Activated CD4-positive, alpha-beta T cell treated with anti-CD3 and anti-CD28 coated beads, Interleukin-2, amount 10 ng/mL, durations not matched to agents 24 days and 14 days (primary cell): Measurements from ENCODE around the gene MRPL49. TPM values are rescaled to one million over a fixed set of nuclear protein-coding genes. Genes with fewer than 3 reads are reported as not detected.
A peak's percentile ranks its signal among the peaks of the same experiment; 100 is the strongest.

Experiments used
- DNase-seq: peaks from one replicate; pipeline ENCODE4 v3.0.0; 2022
- H3K27ac Mint-ChIP-seq: one replicate; pipeline ENCODE4 v1.8.0; 2022; ENCODE audit warnings: mild to moderate bottlenecking, mixed read lengths
- H3K27me3 Mint-ChIP-seq: one replicate; pipeline ENCODE4 v1.8.0; 2022; ENCODE audit warnings: mixed read lengths
- H3K36me3 Mint-ChIP-seq: one replicate; pipeline ENCODE4 v1.8.0; 2022; ENCODE audit warnings: low read depth, mild to moderate bottlenecking, mixed read lengths
- H3K4me1 Mint-ChIP-seq: one replicate; pipeline ENCODE4 v1.8.0; 2021; ENCODE audit warnings: mixed read lengths
- H3K4me3 Mint-ChIP-seq: one replicate; pipeline ENCODE4 v1.8.0; 2022; ENCODE audit warnings: mild to moderate bottlenecking, moderate library complexity, mixed read lengths
- H3K9me3 Mint-ChIP-seq: one replicate; pipeline ENCODE4 v1.8.0; 2021; ENCODE audit warnings: mixed read lengths
- intact Hi-C: fragments of 100-400 bp; cut with micrococcal nuclease; formaldehyde crosslinking; loops from one replicate; pipeline ENCODE4 v1.15.1; 2023
- total RNA-seq: library from RNA; stranded (reverse); gene quantifications from 2 replicates; pipeline ENCODE4 v1.2.3, GENCODE V29; 2022

Gene MRPL49
- total RNA-seq, 1 donor from 2014 or later: 81.4 TPM

DNA sequence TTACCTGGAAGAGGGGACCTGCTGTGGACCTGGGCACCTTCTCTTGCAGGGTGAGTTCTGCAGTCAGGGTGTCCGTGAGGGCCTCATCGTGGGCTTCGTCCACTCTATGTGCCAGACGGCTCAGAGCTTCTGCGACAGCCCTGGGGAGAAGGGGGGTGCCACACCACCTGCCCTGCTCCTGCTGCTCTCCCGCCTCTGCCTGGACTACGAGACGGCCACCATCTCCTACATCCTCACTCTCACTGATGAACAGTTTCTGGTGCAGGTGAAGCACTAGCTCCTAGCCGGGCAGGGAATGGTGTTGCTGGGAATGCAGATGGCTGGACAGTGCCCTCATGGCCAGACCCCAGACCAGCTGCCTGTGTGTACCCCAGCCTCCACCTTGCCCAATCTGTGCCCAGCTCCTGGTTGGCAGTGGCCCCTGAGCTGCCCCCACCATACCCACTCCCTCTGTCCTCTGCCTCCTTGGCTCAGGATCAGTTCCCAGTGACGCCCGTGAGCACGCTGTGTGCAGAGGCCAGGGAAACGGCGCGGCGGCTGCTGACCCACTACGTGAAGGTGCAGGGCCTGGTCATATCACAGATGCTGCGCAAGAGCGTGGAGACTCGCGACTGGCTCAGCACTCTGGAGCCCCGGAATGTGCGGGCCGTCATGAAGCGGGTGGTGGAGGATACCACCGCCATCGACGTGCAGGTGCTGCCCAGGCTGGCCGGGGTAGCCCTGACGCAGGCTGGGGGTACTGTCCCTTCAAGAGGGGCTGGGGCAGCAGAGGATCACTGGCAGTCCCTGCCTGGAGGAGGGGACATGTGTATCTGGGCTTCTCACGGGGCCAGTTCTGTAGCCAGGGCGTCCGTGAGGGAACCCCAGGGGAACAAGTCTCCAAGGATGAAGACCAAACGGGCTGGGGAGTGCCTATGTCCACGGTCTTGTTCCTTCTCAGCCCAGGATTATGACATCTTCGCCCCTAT is 12.6 kb upstream of the MRPL49 start:
- no peaks in the 10 kb centered on the region for H3K27me3 Mint-ChIP-seq
- DNase-seq: no peak
- no peak overlapping the region for H3K4me3 Mint-ChIP-seq
- peaks cover 23% of the 10 kb centered on the region for H3K36me3 Mint-ChIP-seq
- peak overlapping the region; percentile 57 for H3K27ac Mint-ChIP-seq
- H3K9me3 Mint-ChIP-seq: no peaks in the 10 kb centered on the region
- intact Hi-C loops: loop anchor here (1.0 to 5.0 kb wide), 5 partner anchors 13 to 332 kb away; partner anchors contain the start of genes ARL2, CAPN1, SF1 and SNX15
- H3K4me1 Mint-ChIP-seq: peaks cover 29% of the 10 kb centered on the region

DNA sequence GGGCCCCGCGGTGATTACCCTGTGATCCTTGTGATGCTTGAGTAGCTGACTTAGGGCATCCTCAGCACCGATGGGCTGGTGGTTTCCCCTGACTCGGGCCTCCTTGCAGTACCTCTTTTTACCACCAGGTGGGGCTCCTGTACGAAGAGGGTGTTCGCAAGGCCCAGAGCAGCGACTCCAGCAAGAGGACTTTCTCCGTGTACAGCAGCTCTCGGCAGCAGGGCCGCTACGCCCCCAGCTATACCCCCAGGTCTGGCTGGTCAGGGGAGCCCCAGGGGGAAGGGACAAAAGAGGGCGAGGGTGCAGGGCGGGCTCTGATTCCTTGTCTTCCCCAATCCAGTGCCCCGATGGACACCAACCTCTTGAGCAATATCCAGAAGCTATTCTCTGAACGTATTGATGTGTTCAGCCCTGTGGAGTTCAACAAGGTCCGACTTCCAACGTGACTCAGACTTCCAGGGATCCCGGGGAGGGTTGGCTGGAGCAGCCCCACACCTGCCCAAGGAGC is 11.7 kb upstream of the MRPL49 start:
- intact Hi-C loops: loop anchor here (1.0 to 5.0 kb wide), 5 partner anchors 14 to 333 kb away; partner anchors contain the start of genes ARL2, CAPN1, SF1 and SNX15
- H3K4me3 Mint-ChIP-seq: no peak overlapping the region
- peaks cover 18% of the 10 kb centered on the region for H3K36me3 Mint-ChIP-seq
- peak overlapping the region; percentile 57 for H3K27ac Mint-ChIP-seq
- H3K9me3 Mint-ChIP-seq: no peaks in the 10 kb centered on the region
- peaks cover 24% of the 10 kb centered on the region for H3K4me1 Mint-ChIP-seq
- DNase-seq: peak; percentile 99
- no peaks in the 10 kb centered on the region for H3K27me3 Mint-ChIP-seq

DNA sequence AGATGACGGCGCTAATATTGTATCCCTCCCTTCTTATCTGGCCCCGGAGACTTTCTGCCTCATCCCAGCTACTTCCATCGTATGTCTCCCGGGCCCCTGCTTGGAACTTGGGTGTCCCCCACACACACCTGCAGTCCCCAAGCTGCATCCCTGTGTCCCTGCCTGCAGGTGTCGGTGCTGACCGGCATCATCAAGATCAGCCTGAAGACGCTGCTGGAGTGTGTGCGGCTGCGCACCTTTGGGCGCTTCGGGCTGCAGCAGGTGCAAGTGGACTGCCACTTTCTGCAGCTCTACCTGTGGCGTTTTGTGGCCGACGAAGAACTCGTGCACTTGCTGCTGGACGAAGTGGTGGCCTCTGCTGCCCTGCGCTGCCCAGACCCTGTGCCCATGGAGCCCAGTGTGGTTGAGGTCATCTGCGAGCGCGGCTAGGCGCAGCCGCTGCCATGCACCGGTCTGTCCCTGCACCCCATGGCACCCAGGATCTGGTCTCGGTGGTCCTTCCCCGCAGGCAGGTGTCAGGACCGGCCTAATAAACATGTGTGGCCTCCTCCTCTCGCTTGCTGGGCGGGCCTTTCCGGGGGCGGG is 10.9 kb upstream of the MRPL49 start:
- intact Hi-C loops: loop anchor here (2.0 to 5.0 kb wide), 4 partner anchors 70 to 334 kb away; partner anchors contain the start of genes ARL2, CAPN1, SF1 and SNX15
- H3K4me1 Mint-ChIP-seq: peaks cover 27% of the 10 kb centered on the region
- DNase-seq: no peak
- H3K4me3 Mint-ChIP-seq: peak overlapping the region; percentile 98
- no peaks in the 10 kb centered on the region for H3K9me3 Mint-ChIP-seq
- peak overlapping the region; percentile 93 for H3K27ac Mint-ChIP-seq
- peaks cover 16% of the 10 kb centered on the region for H3K36me3 Mint-ChIP-seq
- no peaks in the 10 kb centered on the region for H3K27me3 Mint-ChIP-seq

DNA sequence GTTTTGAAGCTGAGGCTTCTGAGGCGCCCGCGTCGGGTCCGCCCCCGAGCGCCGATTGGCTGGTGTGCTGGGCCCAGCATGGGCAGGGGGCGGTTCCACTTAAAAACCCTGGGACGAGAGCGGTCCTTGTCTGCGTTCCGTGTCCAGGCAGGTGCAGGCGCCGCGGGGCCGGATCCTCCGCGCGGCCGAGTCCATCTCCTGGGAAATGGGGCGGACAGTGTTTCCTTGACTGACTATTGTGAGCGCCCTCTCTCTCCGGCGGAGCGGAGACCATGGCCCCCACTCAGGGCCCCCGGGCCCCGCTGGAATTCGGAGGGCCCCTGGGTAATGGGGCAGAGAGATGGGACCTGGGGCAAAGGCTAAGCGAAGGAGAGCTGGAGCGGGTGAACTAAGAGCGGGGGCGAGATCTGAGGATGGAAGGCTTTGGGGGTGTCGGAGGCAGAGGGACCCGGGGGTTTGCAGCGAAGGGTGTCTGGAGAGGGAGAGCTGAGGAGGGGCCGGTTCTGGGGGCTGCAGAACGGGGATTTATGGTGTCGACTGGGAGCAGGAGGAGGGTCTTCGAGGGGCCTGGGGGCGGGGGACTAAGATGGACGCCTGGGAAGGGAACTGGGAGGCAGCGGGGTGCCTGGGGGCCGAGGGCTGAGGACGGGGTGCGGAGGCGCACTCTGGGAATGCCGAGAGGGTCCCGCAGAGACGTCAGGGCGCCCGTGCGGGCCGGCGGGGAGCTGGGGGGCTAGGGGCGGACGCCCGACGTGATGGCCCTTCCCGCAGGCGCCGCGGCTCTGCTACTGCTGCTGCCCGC is 10.2 kb upstream of the MRPL49 start, which contains the start of gene TM7SF2:
Gene TM7SF2 (plus strand): TSS at position 129 of the 802 bp plus-strand sequence. CDS start 144 bp downstream, at position 273.
- DNase-seq: peak; percentile 98
- Mint-ChIP-seq H3K27ac (peak within 1 kb of the TSS; percentile 93), H3K27me3 (no peaks in the 10 kb centered on the region), H3K9me3 (no peaks in the 10 kb centered on the region), H3K36me3 (peaks cover 15% of the 10 kb centered on the region), H3K4me3 (peak within 1 kb of the TSS; percentile 98), H3K4me1 (peaks cover 25% of the 10 kb centered on the region)
- intact Hi-C loops: loop anchor here (2.0 to 5.0 kb wide), 4 partner anchors 69 to 335 kb away; partner anchors contain the start of genes ARL2, CAPN1, SF1 and SNX15

DNA sequence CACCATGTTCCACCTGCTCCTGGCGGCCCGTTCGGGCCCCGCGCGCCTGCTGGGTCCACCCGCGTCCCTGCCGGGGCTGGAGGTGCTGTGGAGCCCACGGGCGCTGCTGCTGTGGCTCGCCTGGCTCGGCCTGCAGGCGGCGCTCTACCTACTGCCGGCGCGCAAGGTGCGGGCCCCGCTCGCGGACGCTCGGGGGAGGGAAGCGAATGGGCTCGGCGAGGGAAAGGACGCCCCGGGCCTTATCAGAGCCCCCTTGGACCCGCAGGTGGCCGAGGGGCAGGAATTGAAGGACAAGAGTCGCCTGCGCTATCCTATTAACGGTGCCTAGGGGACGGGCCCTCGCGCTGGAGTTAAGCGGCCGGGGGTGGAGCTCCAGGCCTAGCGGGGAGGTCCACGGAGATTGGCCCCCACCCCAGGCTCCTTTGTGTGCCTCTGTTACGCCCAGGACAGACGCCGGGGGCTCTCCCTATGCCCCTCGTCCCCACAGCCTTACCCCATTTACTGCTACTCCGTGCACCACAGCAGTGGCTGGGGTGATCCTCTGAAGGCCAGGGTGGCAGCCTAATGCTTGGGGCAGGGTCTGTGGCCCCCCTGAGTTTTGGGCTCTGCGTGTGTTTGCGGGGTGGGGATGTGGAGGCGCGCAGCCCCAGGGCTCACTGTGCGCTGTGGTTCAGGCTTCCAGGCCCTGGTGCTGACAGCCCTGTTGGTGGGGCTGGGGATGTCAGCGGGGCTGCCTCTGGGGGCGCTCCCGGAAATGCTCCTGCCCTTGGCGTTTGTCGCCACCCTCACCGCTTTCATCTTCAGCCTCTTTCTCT is 9.4 kb upstream of the MRPL49 start:
- peak; percentile 95 for DNase-seq
- Mint-ChIP-seq H3K9me3 (no peaks in the 10 kb centered on the region), H3K4me1 (peaks cover 28% of the 10 kb centered on the region), H3K27me3 (no peaks in the 10 kb centered on the region), H3K4me3 (peak overlapping the region; percentile 98), H3K27ac (peak overlapping the region; percentile 69), H3K36me3 (peaks cover 18% of the 10 kb centered on the region)
- intact Hi-C loops: loop anchor here (5.0 kb wide), 2 partner anchors 85 to 335 kb away; partner anchors contain the start of genes SF1 and SNX15

DNA sequence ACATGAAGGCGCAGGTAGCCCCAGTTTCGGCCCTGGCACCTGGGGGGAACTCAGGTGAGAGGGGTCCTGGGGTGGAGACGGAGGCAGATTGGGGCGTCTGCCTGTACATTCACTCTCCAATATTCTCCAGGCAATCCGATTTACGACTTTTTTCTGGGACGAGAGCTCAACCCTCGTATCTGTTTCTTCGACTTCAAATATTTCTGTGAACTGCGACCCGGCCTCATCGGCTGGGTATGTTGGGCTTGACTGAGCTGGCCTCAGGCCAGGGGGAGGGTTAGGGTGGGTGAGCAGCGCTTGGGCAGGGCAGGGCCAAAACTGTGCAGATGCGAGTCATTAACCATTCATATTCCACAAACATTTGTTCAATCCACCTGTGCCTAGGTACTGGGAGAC is 8.8 kb upstream of the MRPL49 start:
- Mint-ChIP-seq H3K9me3 (no peaks in the 10 kb centered on the region), H3K4me3 (peak overlapping the region; percentile 98), H3K27me3 (no peaks in the 10 kb centered on the region), H3K27ac (peak overlapping the region; percentile 69), H3K4me1 (peaks cover 34% of the 10 kb centered on the region), H3K36me3 (peaks cover 22% of the 10 kb centered on the region)
- intact Hi-C loops: loop anchor here (5.0 kb wide), 2 partner anchors 86 to 336 kb away; partner anchors contain the start of genes SF1 and SNX15
- no peak for DNase-seq

DNA sequence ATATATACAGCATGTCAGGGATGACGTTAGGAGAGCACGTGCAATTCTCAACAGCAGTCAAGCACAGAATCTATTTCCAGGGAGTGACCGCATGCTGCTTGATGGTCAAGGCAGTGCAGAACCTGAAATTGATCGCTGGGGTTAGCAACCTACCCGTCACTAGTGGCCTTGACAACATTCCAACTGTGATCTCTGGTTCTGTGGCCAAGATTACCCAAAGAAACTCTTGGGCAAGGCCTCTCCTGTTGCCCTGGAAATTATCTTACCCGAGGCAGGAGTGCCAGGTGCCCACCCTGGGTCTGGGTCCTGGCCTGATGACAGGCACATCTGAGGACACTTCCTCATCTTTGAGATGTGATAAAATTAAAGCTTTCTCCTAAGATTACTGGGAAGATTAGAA is 8.3 kb upstream of the MRPL49 start:
- intact Hi-C loops: loop anchor here (5.0 kb wide), 2 partner anchors 87 to 337 kb away; partner anchors contain the start of genes SF1 and SNX15
- peaks cover 39% of the 10 kb centered on the region for H3K4me1 Mint-ChIP-seq
- H3K27me3 Mint-ChIP-seq: no peaks in the 10 kb centered on the region
- peaks cover 26% of the 10 kb centered on the region for H3K36me3 Mint-ChIP-seq
- no peak overlapping the region for H3K27ac Mint-ChIP-seq
- no peak for DNase-seq
- peak overlapping the region; percentile 98 for H3K4me3 Mint-ChIP-seq
- H3K9me3 Mint-ChIP-seq: no peaks in the 10 kb centered on the region

DNA sequence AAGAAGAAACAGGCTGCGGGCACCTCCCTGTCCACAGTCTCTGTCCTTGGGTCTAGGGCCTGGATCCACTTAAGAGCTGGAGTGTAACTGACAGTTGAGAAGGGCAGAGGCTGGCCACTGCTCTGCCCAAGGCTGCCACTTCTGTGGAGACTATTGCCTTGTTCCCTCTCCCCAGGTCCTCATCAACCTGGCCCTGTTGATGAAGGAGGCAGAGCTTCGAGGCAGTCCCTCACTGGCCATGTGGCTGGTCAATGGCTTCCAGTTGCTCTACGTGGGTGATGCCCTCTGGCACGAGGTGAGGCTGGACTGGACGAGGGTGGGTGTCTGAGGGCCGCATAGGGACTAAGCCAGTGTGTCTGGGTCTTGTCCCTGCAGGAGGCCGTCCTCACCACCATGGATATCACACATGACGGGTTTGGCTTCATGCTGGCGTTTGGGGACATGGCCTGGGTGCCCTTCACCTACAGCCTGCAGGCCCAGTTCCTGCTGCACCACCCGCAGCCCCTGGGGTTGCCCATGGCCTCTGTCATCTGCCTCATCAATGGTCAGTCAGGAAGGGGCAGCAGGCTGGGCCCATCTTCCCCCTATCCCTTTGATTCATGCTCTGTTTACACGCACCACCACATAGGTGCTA is 7.5 kb upstream of the MRPL49 start:
- peaks cover 40% of the 10 kb centered on the region for H3K4me1 Mint-ChIP-seq
- intact Hi-C loops: loop anchor here (5.0 kb wide), 2 partner anchors 87 to 337 kb away; partner anchors contain the start of genes SF1 and SNX15

DNA sequence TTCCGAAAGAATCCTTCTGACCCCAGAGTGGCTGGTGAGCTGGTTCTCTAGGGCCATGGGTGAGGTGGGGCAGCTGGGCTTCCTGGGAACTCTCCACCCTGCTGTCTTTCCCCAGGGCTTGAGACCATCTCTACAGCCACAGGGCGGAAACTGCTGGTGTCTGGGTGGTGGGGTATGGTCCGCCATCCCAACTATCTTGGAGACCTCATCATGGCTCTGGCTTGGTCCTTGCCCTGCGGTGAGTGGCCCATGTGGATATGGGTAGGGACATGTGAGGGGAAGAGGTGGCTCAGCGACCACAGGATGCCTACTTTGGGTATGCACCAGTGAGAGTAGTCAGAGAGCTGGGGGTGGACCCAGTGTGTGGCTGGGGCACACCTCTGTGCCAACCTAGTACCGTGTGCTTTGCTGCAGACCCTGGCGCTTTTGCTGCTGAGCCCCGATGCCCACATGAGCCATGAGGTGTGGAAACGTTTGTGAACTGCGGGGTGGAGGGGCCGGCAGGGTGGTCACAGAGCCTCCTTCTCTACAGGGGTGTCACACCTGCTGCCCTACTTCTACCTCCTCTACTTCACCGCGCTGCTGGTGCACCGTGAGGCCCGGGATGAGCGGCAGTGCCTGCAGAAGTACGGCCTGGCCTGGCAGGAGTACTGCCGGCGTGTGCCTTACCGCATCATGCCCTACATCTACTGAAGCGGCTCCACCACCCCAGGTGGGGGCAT is 6.6 kb upstream of the MRPL49 start:
- H3K27me3 Mint-ChIP-seq: no peaks in the 10 kb centered on the region
- no peak for DNase-seq
- intact Hi-C loops: loop anchor here (2.0 kb wide), 1 partner anchor 75 kb away; the partner anchor contains the start of gene SAC3D1
- H3K4me1 Mint-ChIP-seq: peaks cover 38% of the 10 kb centered on the region
- peaks cover 34% of the 10 kb centered on the region for H3K36me3 Mint-ChIP-seq
- no peaks in the 10 kb centered on the region for H3K9me3 Mint-ChIP-seq
- peak overlapping the region; percentile 53 for H3K27ac Mint-ChIP-seq
- H3K4me3 Mint-ChIP-seq: peak overlapping the region; percentile 90

More for the DNA sequence above, 7.5 kb upstream of the MRPL49 start:
- H3K4me3 Mint-ChIP-seq: peak overlapping the region; percentile 98
- DNase-seq: no peak
- H3K27me3 Mint-ChIP-seq: no peaks in the 10 kb centered on the region
- H3K9me3 Mint-ChIP-seq: no peaks in the 10 kb centered on the region
- H3K36me3 Mint-ChIP-seq: peaks cover 30% of the 10 kb centered on the region
- H3K27ac Mint-ChIP-seq: no peak overlapping the region

DNA sequence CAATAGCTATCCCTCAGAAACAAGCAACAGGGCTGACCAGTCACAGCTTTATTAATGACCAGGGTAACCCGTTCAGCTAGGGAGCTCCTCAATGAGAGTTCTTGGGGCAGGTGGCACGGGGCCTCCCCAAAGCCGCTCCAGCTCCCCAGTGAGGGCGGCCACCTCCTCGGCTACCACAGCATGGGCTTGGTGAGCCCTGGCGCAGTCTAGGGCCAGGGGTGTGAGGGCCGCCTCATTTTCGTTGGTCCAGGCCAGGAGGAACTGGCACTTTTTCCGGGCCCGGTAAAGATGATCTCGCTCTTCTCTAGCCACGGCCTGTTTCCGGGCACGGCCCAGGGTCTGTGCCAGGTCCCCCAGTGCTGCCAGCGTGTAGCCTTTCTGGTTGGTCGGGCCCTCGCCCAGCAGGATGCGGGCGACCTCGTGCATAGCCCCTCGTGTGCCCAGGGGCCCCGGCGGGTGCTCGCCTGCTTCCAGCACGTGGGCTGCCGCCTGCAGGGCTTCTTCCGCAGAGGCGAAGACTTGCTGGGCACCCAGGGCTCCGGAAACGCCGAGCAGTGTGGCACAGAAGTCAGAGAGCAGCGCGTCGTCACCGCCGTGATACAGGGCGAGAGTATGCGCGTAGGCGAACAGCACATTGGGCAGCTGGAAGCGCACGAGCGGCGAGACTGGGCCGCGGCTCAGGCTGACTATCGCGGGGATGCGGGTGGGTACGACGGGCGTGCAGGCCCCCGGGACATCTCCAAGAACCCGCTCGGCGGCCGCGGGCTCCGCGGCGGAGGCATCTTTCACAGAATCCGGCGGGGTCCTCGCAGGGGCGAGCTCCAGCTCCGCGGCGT is 5.5 kb upstream of the MRPL49 start:
- H3K27me3 Mint-ChIP-seq: no peaks in the 10 kb centered on the region
- H3K27ac Mint-ChIP-seq: peak overlapping the region; percentile 95
- H3K4me1 Mint-ChIP-seq: peaks cover 38% of the 10 kb centered on the region
- intact Hi-C loops: loop anchor here (1.0 to 2.0 kb wide), 6 partner anchors 18 to 269 kb away; partner anchors contain the start of genes ARL2, CDCA5, SAC3D1 and SYVN1
- peak; percentile 86 for DNase-seq
- peaks cover 43% of the 10 kb centered on the region for H3K36me3 Mint-ChIP-seq
- peak overlapping the region; percentile 90 for H3K4me3 Mint-ChIP-seq
- H3K9me3 Mint-ChIP-seq: no peaks in the 10 kb centered on the region
